Raji (cell line): Measurements from ENCODE around the gene RRP8.

Source experiments
- POLR2A ChIP-seq: IDR thresholded peaks from 2 replicates; pipeline ENCODE4 v1.6.1; 2011; ENCODE audit warnings: low read depth, low read length, control low read depth; ENCODE audit not compliant: insufficient read depth

Gene RRP8

GRCh38 chr11:6603287-6604080, at the start of gene RRP8, which contains the start of gene ILK:
TSS of gene RRP8 (minus strand) at chr11:6603616. CDS start at chr11:6603502, 114 bp downstream.
TSS of gene ILK (plus strand) at chr11:6603774. CDS start at chr11:6604272, 498 bp downstream.
- TF ChIP-seq POLR2A, result peak; percentile 90

GRCh38 chr11:6653097-6653496, 49.7 kb upstream of the RRP8 start:
- no peak for TF ChIP-seq POLR2A

GRCh38 chr11:6652182-6652581, 48.8 kb upstream of the RRP8 start:
- no peak for TF ChIP-seq POLR2A

- TF ChIP-seq POLR2A, result no peak
These were observed 47.6 kb upstream of the RRP8 start for GRCh38 chr11:6650980-6651379.

- no peak for TF ChIP-seq POLR2A
These were observed 46.7 kb upstream of the RRP8 start for GRCh38 chr11:6650104-6650503.

GRCh38 chr11:6648501-6648900, 45.1 kb upstream of the RRP8 start:
- no peak for TF ChIP-seq POLR2A

- TF ChIP-seq POLR2A, result no peak
These were observed 44.4 kb upstream of the RRP8 start for GRCh38 chr11:6647836-6648235.

GRCh38 chr11:6646918-6647679, 43.7 kb upstream of the RRP8 start:
- 0 out of 2 replicates have a peak, but pooled peaks have one; percentile 31 for TF ChIP-seq POLR2A

GRCh38 chr11:6646576-6646917, 43.1 kb upstream of the RRP8 start:
- TF ChIP-seq POLR2A, result no peak

GRCh38 chr11:6646071-6646470, 42.7 kb upstream of the RRP8 start:
- no peak for TF ChIP-seq POLR2A

- no peak for TF ChIP-seq POLR2A
These were observed 39.5 kb upstream of the RRP8 start for GRCh38 chr11:6642957-6643356.

- TF ChIP-seq POLR2A, result no peak
These were observed 37.7 kb upstream of the RRP8 start for GRCh38 chr11:6640985-6641701.

GRCh38 chr11:6640036-6640984, 36.9 kb upstream of the RRP8 start:
- no peak for TF ChIP-seq POLR2A

GRCh38 chr11:6638429-6638828, 35.0 kb upstream of the RRP8 start:
- no peak for TF ChIP-seq POLR2A

GRCh38 chr11:6637871-6638270, 34.5 kb upstream of the RRP8 start:
- no peak for TF ChIP-seq POLR2A

GRCh38 chr11:6636480-6636879, 33.1 kb upstream of the RRP8 start:
- no peak for TF ChIP-seq POLR2A
